IMR-90 (cell line): ENCODE results near the gene IFT43. TPM values are rescaled to one million over a fixed set of nuclear protein-coding genes. Genes with fewer than 3 reads are reported as not detected.

ENCODE experiments used
- ATAC-seq: fragments of 200-7000 bp; cut with Tn5 transposase; 2 replicates; pipeline ENCODE4 v1.9.1; 2020; ENCODE audit warnings: low read depth, mild to moderate bottlenecking, moderate library complexity
- BruUV-seq: library from RNA; stranded (reverse); fragments of 400-500 nt; replicated peaks from 2 replicates; lab custom pipeline; 2021; lab: Mats Ljungman, UMichigan
- CTCF ChIA-PET: fragments of 300-600 bp; formaldehyde crosslinking; extraction: SDS; loops from one replicate; lab custom pipeline; 2021; ENCODE audit warnings: antibody characterized with exemption; lab: Yijun Ruan, JAX
- POLR2A ChIA-PET: fragments of 300-600 bp; sonication (Branson Sonifier 250); formaldehyde crosslinking; loops from one replicate; lab custom pipeline; 2022; ENCODE audit warnings: antibody characterized with exemption; ENCODE audit not compliant: unreplicated experiment; lab: Charles Lee
- DNase-seq: peaks from one replicate; pipeline ENCODE4 v3.0.0; 2013
- H2AFZ ChIP-seq: replicated peaks from 2 replicates; pipeline ENCODE3; 2013; ENCODE audit warnings: low read length, mild to moderate bottlenecking; ENCODE audit not compliant: poor library complexity
- H2AK5ac ChIP-seq: 2 replicates; pipeline ENCODE4 v1.6.1; 2013; ENCODE audit warnings: low read depth, low read length, inconsistent platforms
- H2AK9ac ChIP-seq: replicated peaks from 2 replicates; pipeline ENCODE3; 2013; ENCODE audit warnings: mild to moderate bottlenecking, low read depth, low read length, moderate library complexity; ENCODE audit not compliant: poor library complexity
- H2BK120ac ChIP-seq: 2 replicates; pipeline ENCODE4 v1.6.1; 2013; ENCODE audit warnings: low read depth, low read length, inconsistent platforms
- H2BK15ac ChIP-seq: 3 replicates; pipeline ENCODE4 v1.6.1; 2013; ENCODE audit warnings: low read depth, low read length, inconsistent platforms
- H2BK20ac ChIP-seq: 2 replicates; pipeline ENCODE4 v1.6.1; 2013; ENCODE audit warnings: low read depth, mild to moderate bottlenecking, inconsistent platforms, low read length, moderate library complexity
- H2BK5ac ChIP-seq: 2 replicates; pipeline ENCODE4 v1.6.1; 2013; ENCODE audit warnings: mild to moderate bottlenecking, low read depth, low read length, inconsistent platforms; ENCODE audit not compliant: poor library complexity, severe bottlenecking
- H3K14ac ChIP-seq: replicated peaks from 2 replicates; pipeline ENCODE4 v1.6.1; 2013; ENCODE audit warnings: low read depth, low read length, inconsistent platforms
- H3K18ac ChIP-seq: 2 replicates; pipeline ENCODE4 v1.6.1; 2013; ENCODE audit warnings: low read depth, low read length, control low read depth
- H3K23ac ChIP-seq: 2 replicates; pipeline ENCODE4 v1.6.1; 2013; ENCODE audit warnings: low read depth, low read length, inconsistent platforms
- H3K27ac ChIP-seq: 2 replicates; pipeline ENCODE4 v1.5.1; 2013; ENCODE audit warnings: mild to moderate bottlenecking, control low read depth, low read length; ENCODE audit not compliant: insufficient read depth
- H3K27me3 ChIP-seq: 2 replicates; pipeline ENCODE4 v1.6.1; 2013; ENCODE audit warnings: low read length; ENCODE audit not compliant: control insufficient read depth, insufficient read depth
- H3K36me3 ChIP-seq: 2 replicates; pipeline ENCODE4 v1.6.1; 2013; ENCODE audit warnings: low read length, mixed read lengths; ENCODE audit not compliant: control insufficient read depth, insufficient read depth
- H3K4ac ChIP-seq: 2 replicates; pipeline ENCODE4 v1.6.1; 2013; ENCODE audit warnings: low read depth, low read length, inconsistent platforms
- H3K4me1 ChIP-seq: 2 replicates; pipeline ENCODE4 v1.6.1; 2013; ENCODE audit warnings: low read length, mixed read lengths; ENCODE audit not compliant: control insufficient read depth, insufficient read depth
- H3K4me2 ChIP-seq: 2 replicates; pipeline ENCODE4 v1.6.1; 2013; ENCODE audit warnings: low read depth, mild to moderate bottlenecking, control low read depth, low read length, moderate library complexity
- H3K4me3 ChIP-seq: 2 replicates; pipeline ENCODE4 v1.5.1; 2013; ENCODE audit warnings: low read depth, mild to moderate bottlenecking, control low read depth, low read length, moderate library complexity; ENCODE audit not compliant: insufficient read depth
- H3K56ac ChIP-seq: 2 replicates; pipeline ENCODE4 v1.6.1; 2013; ENCODE audit warnings: low read length, inconsistent platforms; ENCODE audit not compliant: insufficient read depth; ENCODE audit errors: extremely low read depth
- H3K79me1 ChIP-seq, 2 experiments: 2 replicates each; pipeline ENCODE4 v1.6.1; 2013; ENCODE audit warnings: low read length in 2 of 2, inconsistent platforms in 1 of 2, low read depth in 1 of 2
- H3K9ac ChIP-seq: 2 replicates; pipeline ENCODE4 v1.6.1; 2013; ENCODE audit warnings: low read depth, low read length, control low read depth
- H3K9me1 ChIP-seq: 2 replicates; pipeline ENCODE4 v1.6.1; 2013; ENCODE audit warnings: low read length, inconsistent platforms; ENCODE audit not compliant: insufficient read depth
- H3K9me3 ChIP-seq: 2 replicates; pipeline ENCODE4 v1.6.1; 2013; ENCODE audit warnings: low read length; ENCODE audit not compliant: control insufficient read depth, insufficient read depth
- H4K20me1 ChIP-seq: 2 replicates; pipeline ENCODE4 v1.6.1; 2013; ENCODE audit warnings: low read length, inconsistent platforms; ENCODE audit not compliant: insufficient read depth
- H4K5ac ChIP-seq: 2 replicates; pipeline ENCODE4 v1.6.1; 2013; ENCODE audit warnings: mild to moderate bottlenecking, low read depth, low read length, control low read depth
- H4K8ac ChIP-seq, 2 experiments: 2 replicates each; pipeline ENCODE4 v1.6.1; 2013; ENCODE audit warnings: low read depth in 2 of 2, low read length in 2 of 2, control low read depth in 1 of 2, inconsistent platforms in 1 of 2
- H4K91ac ChIP-seq: 2 replicates; pipeline ENCODE4 v1.6.1; 2013; ENCODE audit warnings: low read depth, low read length, inconsistent platforms; ENCODE audit not compliant: insufficient read depth
- BHLHE40 ChIP-seq: fragments of 150-350 bp; IDR thresholded peaks from 2 replicates; pipeline ENCODE4 v1.6.1; 2016; ENCODE audit warnings: mild to moderate bottlenecking, low read depth, low read length
- CEBPB ChIP-seq: IDR thresholded peaks from 2 replicates; pipeline ENCODE4 v1.6.1; 2012; ENCODE audit warnings: low read depth, low read length, improper control_type of control experiment
- MAFK ChIP-seq: IDR thresholded peaks from 2 replicates; pipeline ENCODE4 v1.6.1; 2012; ENCODE audit warnings: low read depth, low read length, improper control_type of control experiment
- MAZ ChIP-seq: IDR thresholded peaks from 2 replicates; pipeline ENCODE4 v1.6.1; 2012; ENCODE audit warnings: low read depth, mild to moderate bottlenecking, low read length, improper control_type of control experiment, moderate library complexity, borderline replicate concordance
- MXI1 ChIP-seq: IDR thresholded peaks from 2 replicates; pipeline ENCODE4 v1.6.1; 2012; ENCODE audit warnings: low read depth, mild to moderate bottlenecking, low read length, moderate library complexity, borderline replicate concordance
- NFE2L2 ChIP-seq: fragments of 150-350 bp; IDR thresholded peaks from 2 replicates; pipeline ENCODE4 v1.6.1; 2016; ENCODE audit warnings: low read depth, mild to moderate bottlenecking, low read length
- RAD21 ChIP-seq: IDR thresholded peaks from 2 replicates; pipeline ENCODE4 v1.6.1; 2012; ENCODE audit warnings: low read length, improper control_type of control experiment
- RCOR1 ChIP-seq: IDR thresholded peaks from 2 replicates; pipeline ENCODE4 v1.6.1; 2012; ENCODE audit warnings: mild to moderate bottlenecking, low read length, improper control_type of control experiment; ENCODE audit not compliant: insufficient replicate concordance
- RFX5 ChIP-seq: IDR thresholded peaks from 2 replicates; pipeline ENCODE4 v1.8.0; 2012; ENCODE audit warnings: low read depth, mild to moderate bottlenecking, low read length, moderate library complexity
- SMC3 ChIP-seq: fragments of 150-350 bp; IDR thresholded peaks from 2 replicates; pipeline ENCODE4 v1.6.1; 2016; ENCODE audit warnings: low read depth, mild to moderate bottlenecking, antibody characterized with exemption, low read length, moderate library complexity
- WGBS, 2 experiments: methylation state at CpG; one replicate each; pipeline versions ENCODE4 v1.1.5 to v1.1.7; 2013; ENCODE audit warnings: missing lambda C conversion rate in 2 of 2; ENCODE audit not compliant: insufficient read length in 1 of 2; ENCODE audit errors: extremely low coverage in 2 of 2; 5-methylcytosine and 5-hydroxymethylcytosine counted together
- dilution Hi-C: fragments of 300-500 bp; cut with HindIII; formaldehyde crosslinking; loops from one replicate; pipeline ENCODE4 v1.14.3; 2018; ENCODE audit warnings: low sequenced_read_pairs; ENCODE audit not compliant: unreplicated experiment
- in situ Hi-C: fragments of 300-500 bp; cut with MboI; formaldehyde crosslinking; loops from 3 replicates; pipeline ENCODE4 v1.14.3; 2019; ENCODE audit warnings: low sequenced_read_pairs, inconsistent platforms, mixed read lengths
- intact Hi-C: fragments of 100-400 bp; cut with micrococcal nuclease; formaldehyde crosslinking; loops from 2 replicates; pipeline ENCODE4 v1.10.0; 2022
- polyA plus RNA-seq, 3 experiments: library from polyadenylated mRNA; depleted of rRNA; stranded (reverse); fragments of >200 nt; gene quantifications; 2 replicates each; pipeline ENCODE4 v1.2.3, GENCODE V29; 2012; ENCODE audit warnings: low replicate concordance in 1 of 3
- total RNA-seq: library from RNA; depleted of rRNA; stranded (reverse); fragments of >200 nt; gene quantifications from 2 replicates; pipeline ENCODE4 v1.2.3, GENCODE V29; 2012
- TF ChIP-seq, protein P1 (sequence below): fragments of 150-350 bp; IDR thresholded peaks from 2 replicates; pipeline ENCODE4 v1.6.1; 2016; ENCODE audit warnings: low read depth, mild to moderate bottlenecking, low read length, moderate library complexity, borderline replicate concordance
- TF ChIP-seq, protein P2 (sequence below): fragments of 150-350 bp; IDR thresholded peaks from 2 replicates; pipeline ENCODE4 v1.6.1; 2017; ENCODE audit warnings: mild to moderate bottlenecking, antibody characterized with exemption, low read length, low read depth
- TF ChIP-seq, protein P3 (sequence below): conservative IDR thresholded peaks from 2 replicates; pipeline ENCODE4 v1.5.1; 2012; ENCODE audit warnings: mild to moderate bottlenecking, low read depth, low read length, improper control_type of control experiment

IFT43 gene
- total and polyA plus RNA-seq, 2 of the 4 experiments (the other 2 are of a cell fraction): 41.4 to 43.2 TPM

DNA sequence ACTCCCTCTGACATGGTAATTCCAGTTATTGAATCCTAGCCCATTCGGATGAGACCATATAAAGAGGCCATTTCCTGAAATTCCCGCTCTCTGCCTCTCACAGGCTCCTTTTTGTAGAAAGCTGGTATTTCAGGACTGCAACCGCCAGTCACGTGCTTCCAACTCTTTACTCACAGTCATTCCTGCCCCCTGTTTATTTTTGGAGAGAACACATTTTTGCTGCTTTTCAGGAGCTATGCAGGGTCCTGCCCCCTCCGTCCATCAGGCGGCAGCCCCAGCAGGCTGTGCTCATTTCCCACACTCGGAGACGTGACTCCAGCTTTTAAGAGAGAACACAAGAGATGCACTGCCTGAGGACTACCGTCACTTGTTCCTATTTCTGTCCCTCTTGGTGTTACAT lies 26.8 kb downstream of the IFT43 start:
- ATAC-seq (peak; percentile 89), DNase-seq (peak; percentile 87)
- dilution Hi-C loops: no loop called here
- H4K5ac ChIP-seq: no peak overlapping the region
- no TSS peak for BruUV-seq
- H3K27ac ChIP-seq: peak overlapping the region; percentile 4; the same call in 1 of the 2 replicates
- intact Hi-C loops: loop anchor here (1.0 kb wide), 1 partner anchor 16 kb away; no protein-coding TSS in a partner anchor
- H3K36me3 ChIP-seq: peaks cover 19% of the 10 kb centered on the region
- in situ Hi-C loops: no loop called here
- no peak overlapping the region for H2BK15ac ChIP-seq
- no peak overlapping the region for H2BK120ac ChIP-seq
- H3K14ac ChIP-seq: no peak overlapping the region
- no peaks in the 10 kb centered on the region for H3K27me3 ChIP-seq
- no peak overlapping the region for H3K23ac ChIP-seq
- no peak overlapping the region for H3K18ac ChIP-seq
- 10% methylated on average over 2 of the region's 9 CpGs; no CpG with 5 or more reads in 1 of the 2 experiments for WGBS, 2 experiments
- CTCF ChIA-PET: interaction anchor here (0.9 to 1.7 kb wide), 2 partner anchors 39 to 375 kb away, joined by 4 to 5 read pairs; no protein-coding TSS in a partner anchor
- H3K4me3 ChIP-seq: no peak overlapping the region
- POLR2A ChIA-PET: no interaction called here
- peaks cover 9% of the 10 kb centered on the region; the same call in 1 of the 2 replicates for H3K9me1 ChIP-seq
- peak overlapping the region; percentile 40; the same call in 1 of the 2 replicates for H3K4ac ChIP-seq
- no peaks in the 10 kb centered on the region for H4K20me1 ChIP-seq
- peaks cover 16% of the 10 kb centered on the region for H3K4me1 ChIP-seq
- peak overlapping the region; percentile 27 for H2AFZ ChIP-seq
- H3K79me1 ChIP-seq: peaks cover 7 to 15% of the 10 kb centered on the region in 2 experiments; a peak in 2 of 4 replicates
- peak overlapping the region; percentile 47 for H2BK5ac ChIP-seq
- peak overlapping the region; percentile 5; the same call in 1 of the 2 replicates for H2BK20ac ChIP-seq
- no peak overlapping the region for H4K91ac ChIP-seq
- TF ChIP-seq NFE2L2 (no peak), RCOR1 (no peak), CEBPB (no peak), RAD21 (peak; percentile 3; the same call in 1 of the 2 replicates), RFX5 (0 out of 2 replicates have a peak, but pooled peaks have one; percentile 36), MXI1 (no peak), BHLHE40 (peak; percentile 93), MAFK (no peak), MAZ (no peak), SMC3 (no peak)
- TF ChIP-seq, protein P1, sequence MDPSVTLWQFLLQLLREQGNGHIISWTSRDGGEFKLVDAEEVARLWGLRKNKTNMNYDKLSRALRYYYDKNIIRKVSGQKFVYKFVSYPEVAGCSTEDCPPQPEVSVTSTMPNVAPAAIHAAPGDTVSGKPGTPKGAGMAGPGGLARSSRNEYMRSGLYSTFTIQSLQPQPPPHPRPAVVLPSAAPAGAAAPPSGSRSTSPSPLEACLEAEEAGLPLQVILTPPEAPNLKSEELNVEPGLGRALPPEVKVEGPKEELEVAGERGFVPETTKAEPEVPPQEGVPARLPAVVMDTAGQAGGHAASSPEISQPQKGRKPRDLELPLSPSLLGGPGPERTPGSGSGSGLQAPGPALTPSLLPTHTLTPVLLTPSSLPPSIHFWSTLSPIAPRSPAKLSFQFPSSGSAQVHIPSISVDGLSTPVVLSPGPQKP: no peak
- TF ChIP-seq, protein P2, sequence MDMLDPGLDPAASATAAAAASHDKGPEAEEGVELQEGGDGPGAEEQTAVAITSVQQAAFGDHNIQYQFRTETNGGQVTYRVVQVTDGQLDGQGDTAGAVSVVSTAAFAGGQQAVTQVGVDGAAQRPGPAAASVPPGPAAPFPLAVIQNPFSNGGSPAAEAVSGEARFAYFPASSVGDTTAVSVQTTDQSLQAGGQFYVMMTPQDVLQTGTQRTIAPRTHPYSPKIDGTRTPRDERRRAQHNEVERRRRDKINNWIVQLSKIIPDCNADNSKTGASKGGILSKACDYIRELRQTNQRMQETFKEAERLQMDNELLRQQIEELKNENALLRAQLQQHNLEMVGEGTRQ: peak; percentile 89
- TF ChIP-seq, protein P3, sequence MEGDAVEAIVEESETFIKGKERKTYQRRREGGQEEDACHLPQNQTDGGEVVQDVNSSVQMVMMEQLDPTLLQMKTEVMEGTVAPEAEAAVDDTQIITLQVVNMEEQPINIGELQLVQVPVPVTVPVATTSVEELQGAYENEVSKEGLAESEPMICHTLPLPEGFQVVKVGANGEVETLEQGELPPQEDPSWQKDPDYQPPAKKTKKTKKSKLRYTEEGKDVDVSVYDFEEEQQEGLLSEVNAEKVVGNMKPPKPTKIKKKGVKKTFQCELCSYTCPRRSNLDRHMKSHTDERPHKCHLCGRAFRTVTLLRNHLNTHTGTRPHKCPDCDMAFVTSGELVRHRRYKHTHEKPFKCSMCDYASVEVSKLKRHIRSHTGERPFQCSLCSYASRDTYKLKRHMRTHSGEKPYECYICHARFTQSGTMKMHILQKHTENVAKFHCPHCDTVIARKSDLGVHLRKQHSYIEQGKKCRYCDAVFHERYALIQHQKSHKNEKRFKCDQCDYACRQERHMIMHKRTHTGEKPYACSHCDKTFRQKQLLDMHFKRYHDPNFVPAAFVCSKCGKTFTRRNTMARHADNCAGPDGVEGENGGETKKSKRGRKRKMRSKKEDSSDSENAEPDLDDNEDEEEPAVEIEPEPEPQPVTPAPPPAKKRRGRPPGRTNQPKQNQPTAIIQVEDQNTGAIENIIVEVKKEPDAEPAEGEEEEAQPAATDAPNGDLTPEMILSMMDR: 0 out of 2 replicates have a peak, but pooled peaks have one; percentile 10
- no peak overlapping the region for H3K56ac ChIP-seq
- peak overlapping the region; percentile 21; the same call in 1 of the 2 replicates for H3K4me2 ChIP-seq
- no peak overlapping the region for H2AK5ac ChIP-seq
- H2AK9ac ChIP-seq: no peak overlapping the region
- no peaks in the 10 kb centered on the region for H3K9me3 ChIP-seq
- no peak overlapping the region for H3K9ac ChIP-seq
- H4K8ac ChIP-seq: no peak overlapping the region
